Measurements from ENCODE around the gene RGS1.

RGS1 gene

GRCh38 chr1:192554904-192555303, 20.7 kb upstream of the RGS1 start:
- FAIRE-seq, result no peak

- FAIRE-seq, result no peak
Measured at GRCh38 chr1:192555399-192555798, 20.2 kb upstream of the RGS1 start.

GRCh38 chr1:192557841-192558595, 17.6 kb upstream of the RGS1 start:
- no peak for FAIRE-seq

GRCh38 chr1:192559115-192560006, 16.2 kb upstream of the RGS1 start:
- FAIRE-seq, result no peak

GRCh38 chr1:192561301-192561700, 14.3 kb upstream of the RGS1 start:
- no peak for FAIRE-seq

GRCh38 chr1:192563129-192563528, 12.4 kb upstream of the RGS1 start:
- no peak for FAIRE-seq

GRCh38 chr1:192564099-192564498, 11.5 kb upstream of the RGS1 start:
- no peak for FAIRE-seq

GRCh38 chr1:192565946-192566345, 9.6 kb upstream of the RGS1 start:
- no peak for FAIRE-seq

GRCh38 chr1:192566657-192567056, 8.9 kb upstream of the RGS1 start:
- no peak for FAIRE-seq

GRCh38 chr1:192568063-192568462, 7.5 kb upstream of the RGS1 start:
- no peak for FAIRE-seq

GRCh38 chr1:192571668-192572067, 3.9 kb upstream of the RGS1 start:
- FAIRE-seq, result no peak

GRCh38 chr1:192573499-192573898, 2.1 kb upstream of the RGS1 start:
- FAIRE-seq, result no peak

GRCh38 chr1:192574073-192574472, 1.5 kb upstream of the RGS1 start:
- FAIRE-seq, result no peak

GRCh38 chr1:192576190-192577144, 894 bp downstream of the RGS1 start:
- FAIRE-seq, result no peak

- no peak for FAIRE-seq
Measured at GRCh38 chr1:192577145-192578140, 1.9 kb downstream of the RGS1 start.

GRCh38 chr1:192578144-192578909, 2.8 kb downstream of the RGS1 start:
- FAIRE-seq, result no peak

- FAIRE-seq, result no peak
Measured at GRCh38 chr1:192579010-192579738, 3.6 kb downstream of the RGS1 start.

- FAIRE-seq, result no peak
Measured at GRCh38 chr1:192580351-192580962, 4.9 kb downstream of the RGS1 start.

- FAIRE-seq, result no peak
Measured at GRCh38 chr1:192581131-192581927, 5.8 kb downstream of the RGS1 start.

Measured in A204.1 (cell line).